PC-3 (cell line): ENCODE measurements around the gene STRN4.

Source experiments
- CTCF ChIP-seq: fragments of 300-600 bp; sonication (generic); conservative IDR thresholded peaks from 2 replicates; pipeline ENCODE4 v1.5.1; 2017; ENCODE audit warnings: antibody characterized with exemption, low read depth, mild to moderate bottlenecking, low read length
- EZH2 ChIP-seq: fragments of 300-600 bp; sonication (generic); IDR thresholded peaks from one replicate; pipeline ENCODE4 v1.6.1; 2017; ENCODE audit warnings: antibody characterized with exemption, mild to moderate bottlenecking, low read length; ENCODE audit not compliant: unreplicated experiment
- EZH2phosphoT487 ChIP-seq: fragments of 300-600 bp; sonication (generic); IDR thresholded peaks from 2 replicates; pipeline ENCODE4 v1.6.1; 2018; ENCODE audit warnings: mild to moderate bottlenecking, antibody characterized with exemption, low read length, borderline replicate concordance

GRCh38 chr19:46788968-46789338, 42.7 kb upstream of the STRN4 start:
- TF ChIP-seq EZH2 (no peak), CTCF (no peak), EZH2phosphoT487 (no peak)
